ENCODE data around the gene OR2T33.

OR2T33 gene

DNA sequence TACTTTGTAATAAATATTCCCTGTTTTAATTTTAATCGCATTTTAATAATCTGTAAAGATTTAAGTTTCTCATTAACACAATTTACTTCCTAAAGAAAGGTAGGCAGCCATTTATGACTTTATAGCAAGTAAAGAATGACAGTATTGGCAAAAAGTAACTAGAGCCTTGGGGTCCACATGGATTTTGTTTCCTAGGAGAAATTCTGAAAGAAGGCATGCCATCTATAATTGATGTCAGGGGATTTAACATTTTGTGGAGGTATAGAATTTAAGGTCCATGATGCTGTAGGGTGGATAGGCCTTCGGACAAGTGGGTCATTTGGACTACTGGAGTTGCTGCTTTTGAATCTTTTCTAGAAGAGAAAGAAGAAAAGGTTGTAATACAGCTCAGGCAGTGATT is 46.7 kb downstream of the OR2T33 start, which contains the start of gene OR2M4:
OR2M4 (plus strand) TSS at position 301 of the 400 bp plus-strand sequence. CDS start 7,512 bp downstream, outside the sequence.
- no peak for TF ChIP-seq EZH2 (IDR thresholded peaks at IDR 0.05; ENCODE audit: borderline replicate concordance, low read length)
- TF ChIP-seq, protein P1, sequence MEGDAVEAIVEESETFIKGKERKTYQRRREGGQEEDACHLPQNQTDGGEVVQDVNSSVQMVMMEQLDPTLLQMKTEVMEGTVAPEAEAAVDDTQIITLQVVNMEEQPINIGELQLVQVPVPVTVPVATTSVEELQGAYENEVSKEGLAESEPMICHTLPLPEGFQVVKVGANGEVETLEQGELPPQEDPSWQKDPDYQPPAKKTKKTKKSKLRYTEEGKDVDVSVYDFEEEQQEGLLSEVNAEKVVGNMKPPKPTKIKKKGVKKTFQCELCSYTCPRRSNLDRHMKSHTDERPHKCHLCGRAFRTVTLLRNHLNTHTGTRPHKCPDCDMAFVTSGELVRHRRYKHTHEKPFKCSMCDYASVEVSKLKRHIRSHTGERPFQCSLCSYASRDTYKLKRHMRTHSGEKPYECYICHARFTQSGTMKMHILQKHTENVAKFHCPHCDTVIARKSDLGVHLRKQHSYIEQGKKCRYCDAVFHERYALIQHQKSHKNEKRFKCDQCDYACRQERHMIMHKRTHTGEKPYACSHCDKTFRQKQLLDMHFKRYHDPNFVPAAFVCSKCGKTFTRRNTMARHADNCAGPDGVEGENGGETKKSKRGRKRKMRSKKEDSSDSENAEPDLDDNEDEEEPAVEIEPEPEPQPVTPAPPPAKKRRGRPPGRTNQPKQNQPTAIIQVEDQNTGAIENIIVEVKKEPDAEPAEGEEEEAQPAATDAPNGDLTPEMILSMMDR (IDR thresholded peaks at IDR 0.05; ENCODE audit: low read length): no peak

DNA sequence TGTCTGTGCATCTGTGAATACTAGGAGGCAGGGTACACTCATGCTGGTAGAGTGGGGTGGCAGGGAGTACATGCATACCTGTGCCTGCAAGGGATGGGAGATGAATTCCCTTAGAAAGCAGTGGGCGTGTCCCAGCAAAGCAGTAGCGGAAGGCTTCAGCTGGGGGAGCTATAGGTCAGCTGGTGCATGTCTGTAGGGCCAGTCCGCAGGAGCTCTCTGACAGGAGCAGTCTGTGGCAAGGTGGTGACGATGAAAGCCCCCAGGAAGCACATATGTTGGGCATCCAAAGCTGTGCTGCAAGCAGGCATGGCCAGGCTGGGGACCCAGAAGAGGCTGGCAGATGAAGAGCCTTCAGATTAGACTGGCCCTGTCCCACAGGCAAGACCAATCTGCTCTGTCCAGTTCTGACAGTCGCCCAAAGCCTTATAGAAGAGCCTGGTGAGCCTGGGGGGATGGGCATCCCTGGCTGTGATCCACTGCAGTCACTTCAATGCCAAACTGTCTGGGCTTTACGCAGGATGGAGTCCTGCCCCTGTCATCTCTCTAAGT is 48.3 kb downstream of the OR2T33 start:
- Histone ChIP-seq H3K4me3 (ENCODE audit: low read depth, low read length, poor library complexity, severe bottlenecking) (no peak overlapping the region), H3K79me2 (ENCODE audit: insufficient read depth, low read length) (no peaks in the 10 kb centered on the region), H3K4me2 (ENCODE audit: low read length) (no peak overlapping the region), H3K27me3 (ENCODE audit: insufficient read depth, low read length) (no peaks in the 10 kb centered on the region), H3K4me1 (ENCODE audit: insufficient read depth, low read length, severe bottlenecking) (no peaks in the 10 kb centered on the region), H3F3A (ENCODE audit: insufficient read depth, low read length) (no peaks in the 10 kb centered on the region), H3K9me3 (ENCODE audit: low read length) (no peaks in the 10 kb centered on the region), H3K9ac (ENCODE audit: low read length) (no peak overlapping the region), H3K9me2 (ENCODE audit: low read depth, low read length) (no peaks in the 10 kb centered on the region), H2AFZ (ENCODE audit: low read length) (no peak overlapping the region), H3K36me3 (ENCODE audit: insufficient read depth, low read length) (no peaks in the 10 kb centered on the region), H4K20me1 (ENCODE audit: insufficient read depth, low read length) (no peaks in the 10 kb centered on the region), H3K27ac (ENCODE audit: low read depth, low read length, poor library complexity, severe bottlenecking) (no peak overlapping the region)
- no peak for TF ChIP-seq EZH2 (IDR thresholded peaks at IDR 0.05; ENCODE audit: borderline replicate concordance, low read length)
- TF ChIP-seq, protein P1 (IDR thresholded peaks at IDR 0.05; ENCODE audit: low read length): no peak

More for the DNA sequence above, 46.7 kb downstream of the OR2T33 start, which contains the start of gene OR2M4:
- H3F3A ChIP-seq (ENCODE audit: insufficient read depth, low read length): no peaks in the 10 kb centered on the region
- H3K36me3 ChIP-seq (ENCODE audit: insufficient read depth, low read length): no peaks in the 10 kb centered on the region
- no peaks in the 10 kb centered on the region for H3K79me2 ChIP-seq (ENCODE audit: insufficient read depth, low read length)
- no peaks in the 10 kb centered on the region for H3K27me3 ChIP-seq (ENCODE audit: insufficient read depth, low read length)
- H3K9ac ChIP-seq (ENCODE audit: low read length): no peak within 1 kb of the TSS
- no peak within 1 kb of the TSS for H3K27ac ChIP-seq (ENCODE audit: low read depth, low read length, poor library complexity, severe bottlenecking)
- no peaks in the 10 kb centered on the region for H4K20me1 ChIP-seq (ENCODE audit: insufficient read depth, low read length)
- H3K4me3 ChIP-seq (ENCODE audit: low read depth, low read length, poor library complexity, severe bottlenecking): no peak within 1 kb of the TSS
- H3K4me1 ChIP-seq (ENCODE audit: insufficient read depth, low read length, severe bottlenecking): no peaks in the 10 kb centered on the region
- H3K4me2 ChIP-seq (ENCODE audit: low read length): no peak within 1 kb of the TSS
- no peak within 1 kb of the TSS for H2AFZ ChIP-seq (ENCODE audit: low read length)
- no peaks in the 10 kb centered on the region for H3K9me2 ChIP-seq (ENCODE audit: low read depth, low read length)
- H3K9me3 ChIP-seq (ENCODE audit: low read length): no peaks in the 10 kb centered on the region

DNA sequence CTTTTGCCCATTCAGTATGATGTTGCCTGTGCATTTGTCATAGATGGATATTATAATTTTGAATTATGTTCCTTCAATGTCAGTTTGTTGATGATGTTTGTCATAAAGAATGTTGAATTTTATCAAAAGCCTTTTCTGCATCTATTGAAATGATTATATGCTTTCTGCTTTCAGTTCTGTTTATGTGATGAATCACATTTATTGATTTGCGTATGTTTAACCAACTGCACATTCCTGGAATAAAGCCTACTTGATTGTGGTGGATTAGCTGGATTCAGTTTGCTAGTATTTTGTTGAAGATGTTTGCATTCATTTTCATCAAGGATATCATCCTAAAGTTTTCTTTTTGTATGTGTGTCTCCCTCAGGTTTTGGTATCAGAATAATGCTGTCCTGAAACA is 52.2 kb downstream of the OR2T33 start:
- H3F3A ChIP-seq (ENCODE audit: insufficient read depth, low read length): no peaks in the 10 kb centered on the region
- H4K20me1 ChIP-seq (ENCODE audit: insufficient read depth, low read length): no peaks in the 10 kb centered on the region
- no peak overlapping the region for H3K27ac ChIP-seq (ENCODE audit: low read depth, low read length, poor library complexity, severe bottlenecking)
- no peaks in the 10 kb centered on the region for H3K9me2 ChIP-seq (ENCODE audit: low read depth, low read length)
- no peak overlapping the region for H3K4me3 ChIP-seq (ENCODE audit: low read depth, low read length, poor library complexity, severe bottlenecking)
- no peak overlapping the region for H2AFZ ChIP-seq (ENCODE audit: low read length)
- no peaks in the 10 kb centered on the region for H3K79me2 ChIP-seq (ENCODE audit: insufficient read depth, low read length)
- H3K9me3 ChIP-seq (ENCODE audit: low read length): no peaks in the 10 kb centered on the region
- no peaks in the 10 kb centered on the region for H3K27me3 ChIP-seq (ENCODE audit: insufficient read depth, low read length)
- H3K9ac ChIP-seq (ENCODE audit: low read length): no peak overlapping the region
- no peak for TF ChIP-seq EZH2 (IDR thresholded peaks at IDR 0.05; ENCODE audit: borderline replicate concordance, low read length)
- TF ChIP-seq, protein P1 (IDR thresholded peaks at IDR 0.05; ENCODE audit: low read length): no peak
- H3K36me3 ChIP-seq (ENCODE audit: insufficient read depth, low read length): no peaks in the 10 kb centered on the region
- H3K4me2 ChIP-seq (ENCODE audit: low read length): no peak overlapping the region
- H3K4me1 ChIP-seq (ENCODE audit: insufficient read depth, low read length, severe bottlenecking): no peaks in the 10 kb centered on the region
